OCI-LY1 (cell line): Measurements from ENCODE around the gene MPEG1.

Experiments
- H2AFZ ChIP-seq: fragments of 200-600 bp; sonication (generic), shearing (Covaris generic); 2 replicates; pipeline ENCODE4 v1.6.0; 2014; ENCODE audit warnings: antibody characterized with exemption, mild to moderate bottlenecking, low read length
- H3F3A ChIP-seq: fragments of 200-600 bp; sonication (generic), shearing (Covaris generic); 2 replicates; pipeline ENCODE4 v1.6.0; 2014; ENCODE audit warnings: mild to moderate bottlenecking, antibody characterized with exemption, low read length, moderate library complexity; ENCODE audit not compliant: insufficient read depth
- H3K27ac ChIP-seq: fragments of 200-600 bp; sonication (generic); 2 replicates; pipeline ENCODE4 v1.5.1; 2014; ENCODE audit warnings: low read length, mixed run types, mild to moderate bottlenecking, low read depth; ENCODE audit not compliant: poor library complexity, severe bottlenecking
- H3K27me3 ChIP-seq: fragments of 200-600 bp; sonication (generic); 2 replicates; pipeline ENCODE4 v1.6.0; 2014; ENCODE audit warnings: antibody characterized with exemption, mild to moderate bottlenecking, low read length, moderate library complexity; ENCODE audit not compliant: insufficient read depth
- H3K36me3 ChIP-seq: fragments of 200-600 bp; sonication (generic); 2 replicates; pipeline ENCODE4 v1.6.1; 2014; ENCODE audit warnings: mild to moderate bottlenecking, antibody characterized with exemption, low read length, moderate library complexity, mixed read lengths; ENCODE audit not compliant: insufficient read depth
- H3K4me1 ChIP-seq: fragments of 200-600 bp; sonication (generic); 2 replicates; pipeline ENCODE4 v1.5.1; 2014; ENCODE audit warnings: mild to moderate bottlenecking, low read length, moderate library complexity; ENCODE audit not compliant: insufficient read depth, severe bottlenecking
- H3K4me2 ChIP-seq: fragments of 200-600 bp; sonication (generic), shearing (Covaris generic); 2 replicates; pipeline ENCODE4 v1.6.1; 2014; ENCODE audit warnings: low read length
- H3K4me3 ChIP-seq: fragments of 200-600 bp; sonication (generic); 2 replicates; pipeline ENCODE4 v1.5.1; 2014; ENCODE audit warnings: low read length, low read depth, mild to moderate bottlenecking, mixed read lengths; ENCODE audit not compliant: poor library complexity, severe bottlenecking
- H3K79me2 ChIP-seq: fragments of 200-600 bp; shearing (Covaris generic); 2 replicates; pipeline ENCODE4 v1.6.1; 2016; ENCODE audit warnings: mixed run types, low read length, mixed read lengths; ENCODE audit not compliant: insufficient read depth
- H3K9ac ChIP-seq: fragments of 200-600 bp; sonication (generic), shearing (Covaris generic); 2 replicates; pipeline ENCODE4 v1.6.1; 2014; ENCODE audit warnings: mild to moderate bottlenecking, low read length, mixed read lengths
- H3K9me2 ChIP-seq: fragments of 200-600 bp; sonication (generic), shearing (Covaris generic); 2 replicates; pipeline ENCODE4 v1.6.1; 2014; ENCODE audit warnings: low read depth, mild to moderate bottlenecking, low read length, mixed read lengths
- H3K9me3 ChIP-seq: fragments of 200-600 bp; shearing (Covaris generic); 2 replicates; pipeline ENCODE4 v1.6.1; 2014; ENCODE audit warnings: low read length, mixed read lengths
- H4K20me1 ChIP-seq: fragments of 200-600 bp; sonication (generic), shearing (Covaris generic); 2 replicates; pipeline ENCODE4 v1.6.0; 2016; ENCODE audit warnings: mild to moderate bottlenecking, low read length; ENCODE audit not compliant: insufficient read depth
- EZH2 ChIP-seq: fragments of 200-600 bp; sonication (generic), shearing (Covaris generic); IDR thresholded peaks from 2 replicates; pipeline ENCODE4 v1.8.0; 2017; ENCODE audit warnings: borderline replicate concordance, mixed run types, mild to moderate bottlenecking, antibody characterized with exemption, low read length, moderate library complexity, mixed read lengths
- TF ChIP-seq, protein P1 (sequence below): fragments of 200-600 bp; sonication (generic), shearing (Covaris generic); IDR thresholded peaks from 2 replicates; pipeline ENCODE4 v1.5.1; 2017; ENCODE audit warnings: mild to moderate bottlenecking, antibody characterized with exemption, low read length, moderate library complexity, mixed read lengths

MPEG1 gene

DNA sequence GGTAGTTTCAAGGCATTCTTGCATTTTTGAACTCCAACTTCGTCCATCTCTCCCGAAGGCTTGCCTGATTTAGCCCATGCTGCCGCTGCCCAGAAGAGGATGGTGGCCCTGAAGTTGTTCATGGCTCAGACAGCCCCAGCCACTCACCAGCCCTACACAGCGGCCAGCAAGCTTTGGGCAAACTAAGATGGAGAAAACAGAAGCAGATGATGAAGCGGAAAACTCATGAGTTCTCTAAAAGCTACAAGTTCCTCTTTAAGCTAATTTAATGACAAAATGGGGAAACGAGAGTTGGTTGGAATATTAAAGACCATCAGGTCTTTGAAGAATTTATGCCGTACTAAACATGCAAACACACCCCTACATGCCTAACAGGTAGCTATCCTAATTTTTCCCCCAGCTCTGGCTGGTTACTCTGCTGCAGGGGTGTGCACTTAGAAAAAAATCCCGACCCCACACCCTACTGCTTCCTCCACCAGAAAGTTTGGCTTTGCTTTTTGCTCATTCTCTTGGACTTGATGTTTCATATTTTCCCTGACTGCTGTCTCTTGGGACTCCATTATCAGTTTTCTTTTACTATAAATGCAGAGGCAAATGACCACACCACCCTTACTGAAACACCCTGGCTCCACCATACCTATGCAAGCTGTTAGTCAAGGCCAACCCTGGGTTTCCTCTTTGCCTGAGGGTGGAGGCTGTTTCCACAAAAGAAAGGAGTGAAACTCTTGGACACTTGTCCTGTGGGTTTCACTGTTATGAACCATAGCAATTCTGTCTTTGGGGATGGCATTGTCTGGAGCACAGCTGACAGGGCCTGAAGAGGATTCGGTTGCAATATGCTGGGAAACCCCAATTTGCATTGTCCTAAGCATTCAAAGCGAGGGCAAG, at the start of gene MPEG1:
Gene MPEG1 (minus strand): TSS at position 184 of the 888 bp plus-strand sequence. CDS start 62 bp downstream, at position 122.
- H4K20me1 ChIP-seq: no peaks in the 10 kb centered on the region
- no peaks in the 10 kb centered on the region for H3K79me2 ChIP-seq
- peaks cover 60% of the 10 kb centered on the region for H3K4me1 ChIP-seq
- H3K9me2 ChIP-seq: no peaks in the 10 kb centered on the region
- H3K4me2 ChIP-seq: peak within 1 kb of the TSS; percentile 24
- no peaks in the 10 kb centered on the region for H3F3A ChIP-seq
- H2AFZ ChIP-seq: no peak within 1 kb of the TSS
- H3K9ac ChIP-seq: no peak within 1 kb of the TSS
- H3K36me3 ChIP-seq: no peaks in the 10 kb centered on the region
- H3K9me3 ChIP-seq: no peaks in the 10 kb centered on the region
- peak within 1 kb of the TSS; percentile 8 for H3K4me3 ChIP-seq
- peak within 1 kb of the TSS; percentile 46 for H3K27ac ChIP-seq
- H3K27me3 ChIP-seq: no peaks in the 10 kb centered on the region
- TF ChIP-seq, protein P1, sequence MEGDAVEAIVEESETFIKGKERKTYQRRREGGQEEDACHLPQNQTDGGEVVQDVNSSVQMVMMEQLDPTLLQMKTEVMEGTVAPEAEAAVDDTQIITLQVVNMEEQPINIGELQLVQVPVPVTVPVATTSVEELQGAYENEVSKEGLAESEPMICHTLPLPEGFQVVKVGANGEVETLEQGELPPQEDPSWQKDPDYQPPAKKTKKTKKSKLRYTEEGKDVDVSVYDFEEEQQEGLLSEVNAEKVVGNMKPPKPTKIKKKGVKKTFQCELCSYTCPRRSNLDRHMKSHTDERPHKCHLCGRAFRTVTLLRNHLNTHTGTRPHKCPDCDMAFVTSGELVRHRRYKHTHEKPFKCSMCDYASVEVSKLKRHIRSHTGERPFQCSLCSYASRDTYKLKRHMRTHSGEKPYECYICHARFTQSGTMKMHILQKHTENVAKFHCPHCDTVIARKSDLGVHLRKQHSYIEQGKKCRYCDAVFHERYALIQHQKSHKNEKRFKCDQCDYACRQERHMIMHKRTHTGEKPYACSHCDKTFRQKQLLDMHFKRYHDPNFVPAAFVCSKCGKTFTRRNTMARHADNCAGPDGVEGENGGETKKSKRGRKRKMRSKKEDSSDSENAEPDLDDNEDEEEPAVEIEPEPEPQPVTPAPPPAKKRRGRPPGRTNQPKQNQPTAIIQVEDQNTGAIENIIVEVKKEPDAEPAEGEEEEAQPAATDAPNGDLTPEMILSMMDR: no peak
- TF ChIP-seq EZH2: no peak

DNA sequence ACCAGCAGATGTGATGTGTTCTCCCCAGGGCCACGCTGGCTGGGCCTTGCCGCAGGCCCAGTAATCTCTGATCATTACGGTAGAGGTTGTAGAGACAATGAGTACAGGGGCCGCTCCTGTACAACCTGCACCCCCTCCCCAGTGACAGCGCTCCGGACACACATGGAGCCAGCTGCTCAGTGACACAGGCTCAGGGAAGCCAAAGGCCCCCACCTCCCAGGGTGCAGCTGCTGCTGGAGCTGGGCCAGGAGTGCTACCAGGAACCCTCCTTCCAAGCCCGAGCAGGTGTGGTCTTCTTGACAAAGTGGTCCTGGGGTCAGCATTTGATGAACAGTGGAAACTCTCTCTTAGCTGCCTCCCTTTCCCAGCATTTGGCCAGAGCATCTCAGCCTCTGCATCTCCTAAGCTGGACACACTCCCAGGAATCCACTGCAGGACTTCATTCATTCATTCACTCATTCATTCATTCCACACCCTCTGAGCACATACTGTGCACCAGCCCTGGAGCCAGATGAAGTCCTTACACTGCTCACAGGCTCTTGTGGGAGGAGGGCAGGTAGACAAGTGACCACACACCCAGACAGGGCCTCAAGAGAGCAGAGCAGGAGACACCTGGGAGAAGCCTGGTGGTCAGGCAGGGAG, 49.6 kb upstream of the MPEG1 start:
- no peak overlapping the region for H3K9ac ChIP-seq
- no peaks in the 10 kb centered on the region for H3K9me2 ChIP-seq
- no peaks in the 10 kb centered on the region for H3K27me3 ChIP-seq
- H3K4me1 ChIP-seq: peaks cover 53% of the 10 kb centered on the region
- no peaks in the 10 kb centered on the region for H3F3A ChIP-seq
- TF ChIP-seq, protein P1: no peak
- no peak for TF ChIP-seq EZH2
- no peak overlapping the region for H2AFZ ChIP-seq
- no peak overlapping the region for H3K27ac ChIP-seq
- no peaks in the 10 kb centered on the region for H3K9me3 ChIP-seq
- H3K36me3 ChIP-seq: no peaks in the 10 kb centered on the region
- no peaks in the 10 kb centered on the region for H3K79me2 ChIP-seq
- H4K20me1 ChIP-seq: no peaks in the 10 kb centered on the region
- H3K4me2 ChIP-seq: no peak overlapping the region
- H3K4me3 ChIP-seq: no peak overlapping the region

DNA sequence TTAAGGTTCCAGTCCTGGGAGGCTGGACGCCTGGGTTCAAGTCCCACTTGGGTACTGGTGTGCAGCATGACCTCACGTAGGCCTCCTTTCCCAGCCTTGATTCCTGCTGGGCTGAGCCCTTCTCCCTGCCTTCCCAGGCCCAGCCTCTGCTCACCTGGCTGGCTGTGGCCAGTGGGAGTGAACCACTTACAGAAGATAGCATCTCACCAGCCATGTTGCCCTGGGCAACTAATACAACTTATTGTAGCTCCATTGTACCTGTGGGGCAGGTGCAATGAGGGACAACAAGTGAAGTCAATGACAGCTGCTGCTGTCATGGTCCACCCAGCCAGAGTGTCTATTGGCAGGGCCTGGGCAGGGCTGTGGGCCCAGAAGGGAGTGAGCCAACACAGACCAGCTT, 48.4 kb upstream of the MPEG1 start:
- Histone ChIP-seq H3K27ac (no peak overlapping the region), H3F3A (no peaks in the 10 kb centered on the region), H2AFZ (no peak overlapping the region), H3K36me3 (no peaks in the 10 kb centered on the region), H3K27me3 (no peaks in the 10 kb centered on the region), H3K9me2 (no peaks in the 10 kb centered on the region), H3K9me3 (no peaks in the 10 kb centered on the region), H3K4me2 (no peak overlapping the region), H3K4me3 (no peak overlapping the region), H4K20me1 (no peaks in the 10 kb centered on the region), H3K9ac (no peak overlapping the region), H3K79me2 (no peaks in the 10 kb centered on the region), H3K4me1 (peaks cover 41% of the 10 kb centered on the region)
- TF ChIP-seq, protein P1: no peak
